GM23338 (cell line): Measurements from ENCODE around the gene TSPEAR. TPM values are rescaled to one million over a fixed set of nuclear protein-coding genes. Genes with fewer than 3 reads are reported as not detected.
A peak's percentile ranks its signal among the peaks of the same experiment; 100 is the strongest.

Experiments used
- ATAC-seq: fragments of 200-7000 bp; cut with Tn5 transposase; 3 replicates; pipeline ENCODE4 v1.9.1; 2020
- DNase-seq: peaks from one replicate; pipeline ENCODE4 v3.0.0-alpha.2; 2015; ENCODE audit warnings: low spot score
- H2AFZ ChIP-seq: fragments of 200-600 bp; sonication (generic); 2 replicates; pipeline ENCODE4 v1.8.0; 2016; ENCODE audit warnings: antibody characterized with exemption, mild to moderate bottlenecking, moderate library complexity
- H3F3A ChIP-seq: fragments of 200-600 bp; sonication (generic); replicated peaks from 2 replicates; pipeline ENCODE4 v1.8.0; 2017; ENCODE audit warnings: antibody characterized with exemption, mixed run types, low read depth
- H3K27ac ChIP-seq: fragments of 200-600 bp; sonication (generic); 2 replicates; pipeline ENCODE4 v1.6.1; 2016; ENCODE audit warnings: low read depth
- H3K27me3 ChIP-seq: fragments of 200-600 bp; sonication (generic); 2 replicates; pipeline ENCODE4 v1.8.0; 2016; ENCODE audit warnings: mild to moderate bottlenecking, mixed run types, moderate library complexity; ENCODE audit not compliant: insufficient read depth
- H3K36me3 ChIP-seq: fragments of 200-600 bp; sonication (generic); 2 replicates; pipeline ENCODE4 v1.8.0; 2016; ENCODE audit warnings: mild to moderate bottlenecking; ENCODE audit not compliant: insufficient read depth
- H3K4me1 ChIP-seq: fragments of 200-600 bp; sonication (generic); 2 replicates; pipeline ENCODE4 v1.8.0; 2016; ENCODE audit warnings: mild to moderate bottlenecking, moderate library complexity; ENCODE audit not compliant: insufficient read depth
- H3K4me2 ChIP-seq: fragments of 200-600 bp; sonication (generic); 2 replicates; pipeline ENCODE4 v1.7.1; 2017; ENCODE audit warnings: mixed run types
- H3K4me3 ChIP-seq: fragments of 200-600 bp; sonication (generic); 2 replicates; pipeline ENCODE4 v1.6.1; 2016; ENCODE audit warnings: mixed run types
- H3K79me2 ChIP-seq: fragments of 200-600 bp; sonication (generic); replicated peaks from 2 replicates; pipeline ENCODE4 v1.8.0; 2017; ENCODE audit warnings: mild to moderate bottlenecking; ENCODE audit not compliant: insufficient read depth
- H3K9me2 ChIP-seq: fragments of 200-600 bp; sonication (generic); 2 replicates; pipeline ENCODE4 v1.8.0; 2017; ENCODE audit not compliant: insufficient read depth
- H4K20me1 ChIP-seq: fragments of 200-600 bp; sonication (generic); replicated peaks from 2 replicates; pipeline ENCODE4 v1.8.0; 2017; ENCODE audit warnings: mild to moderate bottlenecking; ENCODE audit not compliant: insufficient read depth
- H3K27ac Mint-ChIP-seq: 2 replicates; pipeline ENCODE4 v1.8.0; 2020; ENCODE audit warnings: inconsistent platforms, mild to moderate bottlenecking, moderate library complexity, mixed read lengths
- H3K27me3 Mint-ChIP-seq: 3 replicates; pipeline ENCODE4 v1.8.0; 2022; ENCODE audit warnings: low read depth, mild to moderate bottlenecking, moderate library complexity, mixed read lengths, inconsistent platforms; ENCODE audit not compliant: insufficient read depth, poor library complexity
- H3K36me3 Mint-ChIP-seq: 3 replicates; pipeline ENCODE4 v1.8.0; 2021; ENCODE audit warnings: low read depth, mild to moderate bottlenecking, inconsistent platforms, moderate library complexity, mixed read lengths
- H3K4me1 Mint-ChIP-seq: 3 replicates; pipeline ENCODE4 v1.8.0; 2020; ENCODE audit warnings: mild to moderate bottlenecking, inconsistent platforms, mixed read lengths
- H3K4me3 Mint-ChIP-seq: 3 replicates; pipeline ENCODE4 v1.8.0; 2021; ENCODE audit warnings: moderate library complexity, mild to moderate bottlenecking, inconsistent platforms, mixed read lengths
- H3K9me3 Mint-ChIP-seq: 3 replicates; pipeline ENCODE4 v1.8.0; 2020; ENCODE audit warnings: moderate library complexity, mild to moderate bottlenecking, inconsistent platforms, mixed read lengths
- CTCF ChIP-seq, 2 experiments: fragments of 200-600 bp in 1 of 2; sonication (generic) in 1 of 2; conservative IDR thresholded peaks; 2 replicates each; pipeline versions ENCODE4 v1.5.1 to v1.6.1; 2016 to 2017; ENCODE audit warnings: antibody characterized with exemption in 2 of 2, low read depth in 2 of 2, mild to moderate bottlenecking in 2 of 2, moderate library complexity in 1 of 2
- ETS1 ChIP-seq: IDR thresholded peaks from 2 replicates; pipeline ENCODE4 v1.6.1; 2016; ENCODE audit warnings: antibody characterized with exemption
- EZH2 ChIP-seq: fragments of 200-600 bp; sonication (generic); IDR thresholded peaks from one replicate; pipeline ENCODE4 v1.8.0; 2017; ENCODE audit warnings: antibody characterized with exemption, mild to moderate bottlenecking, low read depth; ENCODE audit not compliant: unreplicated experiment
- JUNB ChIP-seq: IDR thresholded peaks from one replicate; pipeline ENCODE4 v1.6.1; 2016; ENCODE audit warnings: antibody characterized with exemption; ENCODE audit not compliant: unreplicated experiment
- NANOG ChIP-seq: IDR thresholded peaks from 2 replicates; pipeline ENCODE4 v1.6.1; 2016; ENCODE audit warnings: antibody characterized with exemption, borderline replicate concordance
- POLR2AphosphoS5 ChIP-seq: IDR thresholded peaks from 2 replicates; pipeline ENCODE4 v1.6.1; 2016; ENCODE audit warnings: antibody characterized with exemption, low read depth
- STAT1 ChIP-seq: IDR thresholded peaks from one replicate; pipeline ENCODE4 v1.6.1; 2016; ENCODE audit warnings: antibody characterized with exemption; ENCODE audit not compliant: unreplicated experiment
- ZNF114 ChIP-seq: fragments of 250-450 bp; sonication (Bioruptor Pico); IDR thresholded peaks from 2 replicates; pipeline ENCODE4 v1.5.0; 2020; ENCODE audit warnings: mild to moderate bottlenecking, moderate library complexity
- ZNF331 ChIP-seq: fragments of 250-450 bp; sonication (Bioruptor Pico); IDR thresholded peaks from 2 replicates; pipeline ENCODE4 v1.5.0; 2020; ENCODE audit warnings: low read depth, mild to moderate bottlenecking, moderate library complexity
- ZNF462 ChIP-seq: fragments of 250-450 bp; sonication (Bioruptor Pico); IDR thresholded peaks from 2 replicates; pipeline ENCODE4 v1.5.0; 2020; ENCODE audit warnings: mild to moderate bottlenecking, moderate library complexity
- polyA plus RNA-seq: library from polyadenylated mRNA; unstranded; fragments of >200 nt; fragmentation: Nextera tagmentation; extraction: Ambion mirVana; gene quantifications from 2 replicates; pipeline ENCODE4 v1.2.1, GENCODE V29; 2016
- total RNA-seq: library from RNA; depleted of rRNA; stranded (reverse); fragments of >200 nt; shearing (Covaris generic); gene quantifications from 2 replicates; pipeline ENCODE4 v1.2.3, GENCODE V29; 2014

Gene TSPEAR
- total and polyA plus RNA-seq, 2 experiments from 2014 or later, result 0.35 to 0.92 TPM

- Histone ChIP-seq H3K36me3 (0 out of 2 replicates have a peak, but pooled peaks cover 5% of the 10 kb centered on the region), H3K79me2 (no peaks in the 10 kb centered on the region), H3K27ac (no peak within 1 kb of the TSS), H3K27me3 (no peaks in the 10 kb centered on the region), H3K4me2 (no peak within 1 kb of the TSS), H3K9me2 (no peaks in the 10 kb centered on the region), H3F3A (no peaks in the 10 kb centered on the region), H4K20me1 (no peaks in the 10 kb centered on the region), H3K4me1 (no peaks in the 10 kb centered on the region), H3K4me3 (no peak within 1 kb of the TSS), H2AFZ (no peak within 1 kb of the TSS)
- DNase-seq, result no peak
- H3K9me3 Mint-ChIP-seq, result peaks cover 20% of the 10 kb centered on the region
- H3K4me1 Mint-ChIP-seq, result peaks cover 3% of the 10 kb centered on the region; the same call in 2 of the 3 replicates
- TF ChIP-seq ETS1 (no peak), POLR2AphosphoS5 (no peak), NANOG (no peak), EZH2 (no peak), JUNB (no peak), ZNF331 (no peak), ZNF114 (CRISPR knock-in tag) (no peak), CTCF (conservative IDR thresholded peaks at IDR 0.05; ENCODE audit: low read depth in 2 of 2) (no peak), STAT1 (no peak), ZNF462 (no peak)
- ATAC-seq, result peak; percentile 52
- H3K4me3 Mint-ChIP-seq, result no peak within 1 kb of the TSS
- H3K36me3 Mint-ChIP-seq, result no peaks in the 10 kb centered on the region; the same call in 1 of the 3 replicates
- H3K27me3 Mint-ChIP-seq, result peaks cover 8% of the 10 kb centered on the region
- no peak within 1 kb of the TSS for H3K27ac Mint-ChIP-seq
Measured at GRCh38 chr21:44637018-44637850, 74.1 kb downstream of the TSPEAR start, which contains the start of gene KRTAP10-10. Gene KRTAP10-10, plus strand, starts transcription at chr21:44637356. Its CDS starts 62 bp downstream, at chr21:44637418.
